Neural progenitor cell (in vitro differentiated cells): ENCODE results near the gene LRRC37A.

Source experiments
- CTCF ChIP-seq: fragments of 200-600 bp; sonication (generic); IDR thresholded peaks from 2 replicates; pipeline ENCODE4 v1.5.1; 2017; ENCODE audit warnings: antibody characterized with exemption, mild to moderate bottlenecking
- EZH2 ChIP-seq: fragments of 200-600 bp; sonication (generic); IDR thresholded peaks from 2 replicates; pipeline ENCODE4 v1.6.1; 2017; ENCODE audit warnings: antibody characterized with exemption, mild to moderate bottlenecking, moderate library complexity

- TF ChIP-seq EZH2 = no peak
- no peak for TF ChIP-seq CTCF
Measured at GRCh38 chr17:46264456-46265198, 30.3 kb upstream of the LRRC37A start.
